Activated CD4-positive, alpha-beta T cell treated with anti-CD3 and anti-CD28 coated beads for 1 hour (primary cell): ENCODE data around the gene EPB41L3.
"Not testable (repeated sequence)": the region's sequence is repeated elsewhere in the genome, so short reads cannot be mapped to it uniquely, and the experiment has no call there.

ENCODE experiments used
- DNase-seq: peaks from one replicate; pipeline ENCODE4 v3.0.0-alpha.2; 2020

EPB41L3 gene

DNA sequence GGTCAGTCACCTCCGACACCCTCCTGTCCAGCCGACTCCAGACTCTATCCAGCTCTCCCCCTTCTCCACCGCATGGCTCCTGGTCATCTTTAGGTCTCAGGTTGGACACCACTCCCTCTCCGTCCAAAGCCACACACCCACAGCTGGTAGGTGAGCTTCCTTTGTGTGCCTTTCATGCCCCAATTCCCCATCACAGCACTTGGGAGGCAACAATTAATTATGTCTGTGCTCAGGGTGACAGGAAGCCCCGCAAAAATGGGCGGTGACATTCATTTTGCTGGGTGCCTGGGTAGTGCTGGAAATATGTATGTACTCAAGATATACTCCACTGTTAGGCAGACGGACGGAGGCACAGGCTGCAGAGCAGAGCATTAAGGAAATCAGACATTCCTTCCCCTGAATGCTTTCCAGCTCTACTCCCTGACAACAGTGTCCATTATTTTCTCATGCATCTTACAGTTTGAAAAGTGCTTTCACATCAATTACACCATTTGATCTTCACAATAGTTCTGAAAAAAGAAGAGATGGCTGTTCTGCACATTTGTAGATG is 13.1 kb downstream of the EPB41L3 start:
- no peak for DNase-seq

DNA sequence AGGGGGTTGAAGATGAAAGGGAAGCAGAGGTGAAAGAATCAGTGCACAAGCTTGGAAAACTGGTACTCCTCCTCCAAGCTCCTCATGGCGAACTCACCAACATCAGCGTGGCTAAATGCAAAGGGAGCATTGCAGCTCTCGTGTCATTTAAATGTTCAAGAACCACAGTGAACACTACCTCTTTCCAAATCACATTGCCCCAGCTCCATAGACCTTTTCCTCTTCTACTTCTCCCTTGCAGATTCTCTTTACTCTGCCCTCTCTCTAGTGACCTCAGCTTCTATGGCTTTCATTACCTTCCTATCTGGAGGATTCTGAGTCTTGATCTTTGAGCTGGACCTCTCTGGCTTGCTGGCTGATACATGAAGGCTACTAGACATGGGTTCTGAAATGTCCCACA is 14.3 kb downstream of the EPB41L3 start:
- no peak for DNase-seq

DNA sequence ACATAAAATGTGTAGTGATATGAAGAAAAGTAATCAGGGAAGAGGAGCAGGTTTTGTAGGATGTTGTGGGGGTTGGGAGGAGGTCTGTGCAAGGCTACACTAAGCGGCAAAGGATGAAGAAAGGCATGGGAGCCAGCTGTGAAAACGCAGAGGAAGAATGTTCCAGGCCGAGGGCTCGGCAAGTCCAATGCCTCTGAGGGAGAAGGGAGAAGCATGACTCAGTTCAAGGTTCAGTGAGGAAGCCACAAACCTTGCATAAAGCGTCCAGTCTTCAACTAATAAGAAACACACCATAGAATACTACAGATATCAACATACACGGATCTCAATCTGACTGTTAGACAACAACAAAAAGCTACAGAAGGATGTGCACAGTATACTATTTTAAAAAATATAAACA is 16.2 kb downstream of the EPB41L3 start:
- no peak for DNase-seq

DNA sequence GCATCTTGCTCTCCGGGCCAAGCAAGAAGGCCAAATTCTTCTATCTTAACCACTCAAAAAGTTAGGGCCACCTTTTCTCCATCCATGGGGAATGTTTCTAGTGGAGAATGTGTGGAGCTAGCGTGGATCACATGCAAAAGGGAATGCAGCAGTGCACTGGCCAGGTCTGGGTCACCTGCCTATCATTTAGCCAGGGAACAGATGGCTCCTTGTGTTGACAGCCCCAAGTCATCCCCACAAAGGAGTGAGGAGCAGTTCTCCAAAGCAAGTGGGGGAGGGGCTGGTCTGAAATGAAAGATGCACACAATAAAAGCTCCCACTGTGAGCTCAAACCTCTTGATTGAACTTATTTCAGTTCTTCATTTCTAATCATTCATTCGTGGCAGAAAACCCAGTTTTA is 19.1 kb downstream of the EPB41L3 start:
- no peak for DNase-seq

- no peak for DNase-seq
These were observed 22.8 kb downstream of the EPB41L3 start for GRCh38 chr18:5521000-5521399.

DNA sequence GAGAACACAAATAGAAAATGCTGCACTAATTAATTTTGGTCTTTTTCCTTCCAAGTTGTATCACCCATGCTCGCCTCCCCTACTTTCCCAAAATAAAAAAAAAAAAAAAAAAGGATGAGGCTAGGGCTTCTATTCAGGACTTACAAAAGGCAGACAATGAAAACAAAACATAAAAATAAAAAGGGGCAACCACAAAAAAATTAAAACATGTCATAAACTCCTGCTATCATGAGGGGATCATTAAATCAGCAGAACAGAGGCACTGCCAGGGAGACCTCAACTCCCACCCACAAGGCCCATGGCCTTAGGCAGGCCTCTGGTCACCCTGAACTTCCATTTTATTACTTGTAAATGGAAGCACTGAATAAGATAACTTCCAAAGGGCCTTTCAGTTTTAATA is 23.3 kb downstream of the EPB41L3 start:
- DNase-seq, result no peak

DNA sequence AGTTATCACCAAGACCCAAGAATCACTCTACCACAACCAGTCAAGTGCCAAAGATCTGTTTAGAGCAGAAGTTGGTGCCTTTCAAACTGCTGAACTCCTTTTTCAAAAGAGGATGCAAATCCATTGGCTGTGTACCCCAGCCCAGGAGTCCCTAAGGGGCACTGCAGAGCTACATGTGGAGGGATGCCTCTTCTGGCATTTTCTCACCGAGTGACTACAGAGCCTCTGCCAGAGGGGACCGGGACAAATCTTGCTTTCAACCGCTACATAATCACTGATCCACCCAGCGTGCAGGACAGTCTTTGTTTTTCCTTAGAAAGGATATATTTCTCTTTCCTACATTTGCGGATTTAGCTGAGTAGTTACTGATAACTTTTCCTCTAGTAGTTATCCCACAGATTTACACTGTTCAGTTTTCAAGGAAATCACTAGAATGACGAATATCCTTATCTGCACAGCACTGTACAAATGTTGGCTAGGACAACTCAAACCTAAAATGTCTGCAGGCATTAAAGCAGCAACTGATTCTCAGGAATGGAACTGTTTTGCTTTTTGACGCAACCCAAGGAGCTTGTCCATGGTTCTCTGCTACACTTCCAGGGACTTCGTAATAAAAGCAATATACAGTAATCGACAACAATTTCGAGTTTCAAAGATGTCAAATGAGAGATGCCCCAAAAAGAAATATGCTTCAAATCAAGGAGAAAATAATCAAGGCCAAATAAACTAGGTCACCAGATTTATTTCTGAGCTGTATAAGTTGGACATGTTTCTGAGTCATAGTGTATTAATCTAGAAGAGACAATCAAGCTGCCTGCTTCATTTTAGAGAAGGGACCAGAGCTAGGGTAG is 24.1 kb downstream of the EPB41L3 start:
- no peak for DNase-seq

DNA sequence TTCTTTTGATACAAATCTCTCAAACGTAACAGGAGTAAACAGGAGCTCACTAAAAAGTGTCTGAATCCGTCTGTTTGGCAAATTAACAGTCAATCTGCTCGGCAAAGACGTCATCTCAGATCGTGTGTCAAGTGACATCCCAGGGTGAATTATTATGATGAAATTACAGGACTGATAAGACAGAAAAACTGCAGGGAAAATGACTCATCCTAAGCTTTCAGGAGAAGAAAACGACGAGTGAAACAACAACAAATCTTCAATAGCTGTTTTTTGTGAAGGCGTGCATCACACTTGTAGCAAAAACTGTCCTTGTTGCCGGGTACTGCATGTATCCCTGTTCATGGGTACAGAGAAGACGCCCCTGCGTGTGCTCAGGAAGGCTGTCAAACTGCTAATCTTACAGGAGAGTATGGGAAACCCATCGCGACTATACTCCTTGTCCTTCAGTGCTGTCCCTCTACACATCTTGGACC is 24.9 kb downstream of the EPB41L3 start:
- no peak for DNase-seq

- DNase-seq, result no peak
These were observed 25.5 kb downstream of the EPB41L3 start for GRCh38 chr18:5518179-5518770.

- DNase-seq, result no peak
These were observed 27.0 kb downstream of the EPB41L3 start for GRCh38 chr18:5516841-5517240.

GRCh38 chr18:5515011-5515784 is 28.6 kb downstream of the EPB41L3 start:
- DNase-seq, result no peak

GRCh38 chr18:5513947-5514346 is 29.9 kb downstream of the EPB41L3 start:
- DNase-seq, result no peak

DNA sequence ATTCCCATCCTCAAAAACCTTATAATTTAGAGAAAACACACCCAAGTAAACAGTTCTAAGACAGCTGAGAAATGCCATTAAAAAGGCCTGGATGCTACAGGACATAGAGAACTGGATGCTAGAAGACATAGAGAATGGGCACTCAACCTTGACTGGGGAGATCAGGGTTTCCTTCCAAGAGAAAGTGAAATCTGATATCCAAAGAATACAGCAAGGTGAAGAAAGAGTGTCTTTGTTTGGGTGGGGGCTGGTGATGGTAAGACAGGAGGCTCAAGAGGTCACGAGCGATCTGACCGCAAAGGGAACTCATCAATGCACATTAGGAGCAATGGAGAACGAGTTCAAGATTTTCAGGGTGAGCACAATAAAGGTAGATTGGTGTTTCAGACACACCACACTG is 31.6 kb downstream of the EPB41L3 start:
- DNase-seq, result no peak

GRCh38 chr18:5511541-5511940 is 32.3 kb downstream of the EPB41L3 start:
- not testable (repeated sequence) for DNase-seq

DNA sequence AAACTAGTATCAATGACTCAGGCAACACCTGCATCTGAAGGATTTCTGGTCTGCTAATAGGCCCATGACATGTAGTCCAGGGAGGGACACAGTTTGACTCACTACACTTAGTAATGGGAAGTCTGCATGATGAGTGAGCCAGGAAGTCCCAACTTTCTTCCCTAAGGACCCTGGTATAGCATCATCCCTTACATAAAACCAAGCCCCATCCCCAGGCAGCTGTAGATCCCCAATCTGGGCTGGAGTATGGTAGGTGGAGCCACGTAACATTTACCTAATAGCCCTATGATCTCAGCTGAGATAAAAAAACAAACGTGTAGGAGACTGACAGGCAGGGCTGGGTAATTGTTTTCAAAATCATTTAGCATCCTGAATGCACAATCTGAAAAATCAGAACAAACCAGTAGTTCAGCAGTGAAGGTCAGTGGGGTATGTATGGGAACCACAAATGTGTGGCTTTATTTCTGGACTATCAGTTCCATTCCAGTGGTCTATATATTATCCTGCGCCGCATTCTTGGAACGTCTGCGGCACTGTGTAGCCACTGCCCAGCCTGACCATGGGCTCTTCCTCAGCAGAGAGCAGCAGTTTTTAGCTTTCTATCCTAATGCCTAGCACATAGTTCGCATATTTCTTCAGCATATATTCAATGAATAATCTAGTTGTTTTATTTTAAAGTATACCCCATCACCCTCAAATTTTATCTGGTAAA is 33.5 kb downstream of the EPB41L3 start:
- DNase-seq, result no peak

DNA sequence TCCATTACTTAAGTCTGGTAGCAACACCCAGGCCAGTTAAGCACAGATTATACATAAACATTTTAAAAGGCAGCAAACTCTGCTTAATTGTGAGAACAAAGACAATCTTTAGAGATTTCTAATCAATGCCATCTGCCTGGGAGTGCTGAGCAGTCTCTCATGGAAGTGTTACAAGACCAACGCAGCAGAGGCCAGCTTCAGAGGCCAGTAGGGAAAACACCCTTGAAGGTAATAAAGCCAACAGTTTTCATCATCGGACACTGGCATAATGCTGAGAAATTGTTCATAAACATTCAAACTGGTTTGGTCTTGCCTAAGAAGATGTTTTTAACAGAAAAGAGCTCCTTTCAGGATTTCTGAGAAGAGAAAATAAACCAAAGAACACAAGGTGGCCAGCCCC is 35.0 kb downstream of the EPB41L3 start:
- no peak for DNase-seq

GRCh38 chr18:5507756-5508155 is 36.0 kb downstream of the EPB41L3 start:
- DNase-seq, result no peak

GRCh38 chr18:5506174-5506573 is 37.6 kb downstream of the EPB41L3 start:
- DNase-seq, result no peak

- no peak for DNase-seq
These were observed 40.1 kb downstream of the EPB41L3 start for GRCh38 chr18:5503740-5504139.

DNA sequence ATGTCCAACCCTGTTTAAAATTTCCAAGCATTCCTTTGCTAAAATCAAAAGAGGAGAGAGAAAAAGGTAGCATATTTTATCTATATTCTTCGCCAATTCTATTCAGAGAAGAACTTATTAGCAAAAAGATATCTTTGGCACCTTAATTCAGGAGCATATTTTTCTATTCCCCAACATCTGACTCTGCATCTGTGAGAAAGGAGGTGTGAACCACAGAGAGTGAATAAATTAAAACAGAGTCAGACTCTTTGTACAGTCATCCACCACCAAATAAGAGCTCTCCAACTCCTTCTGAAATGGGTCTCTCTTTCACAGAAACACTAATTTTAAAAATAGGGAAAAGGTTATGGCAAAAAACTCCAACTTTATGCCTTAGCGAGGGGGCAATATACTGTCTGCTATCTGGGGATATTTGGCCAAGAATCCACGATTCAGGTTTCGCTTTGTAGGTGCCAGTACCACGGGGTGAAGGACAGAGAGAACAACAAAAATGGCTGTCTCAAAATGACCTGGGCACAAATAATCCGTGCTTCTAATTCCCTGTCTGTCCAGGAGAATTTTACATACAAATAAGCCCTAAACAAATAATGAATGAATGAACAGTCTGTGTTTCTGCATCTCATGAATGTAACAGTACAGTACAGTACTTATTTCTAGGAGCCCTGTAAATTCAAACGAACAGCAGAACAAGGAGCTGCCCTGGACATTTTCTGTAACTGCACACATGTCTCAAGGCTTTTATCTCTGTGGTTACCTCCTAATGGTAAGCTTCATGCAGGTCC is 43.4 kb downstream of the EPB41L3 start:
- no peak for DNase-seq

DNA sequence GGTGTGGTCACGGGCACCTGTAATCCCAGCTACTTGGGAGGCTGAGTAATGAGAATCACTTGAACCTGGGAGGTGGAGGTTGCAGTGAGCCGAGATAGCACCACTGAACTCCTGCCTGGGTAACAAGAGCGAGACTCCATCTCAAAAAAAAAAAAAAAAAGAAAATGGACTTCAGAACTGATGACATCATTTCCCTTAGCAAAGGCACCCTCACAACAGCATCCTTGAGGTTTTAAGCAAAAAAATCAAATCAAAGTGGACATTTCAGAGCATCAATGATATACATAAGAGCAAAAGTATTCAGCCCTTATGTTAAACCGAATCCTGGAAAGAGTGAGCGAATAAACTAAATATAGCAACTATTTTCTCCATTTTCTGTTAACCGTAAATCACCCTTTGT is 45.3 kb downstream of the EPB41L3 start:
- DNase-seq, result no peak

DNA sequence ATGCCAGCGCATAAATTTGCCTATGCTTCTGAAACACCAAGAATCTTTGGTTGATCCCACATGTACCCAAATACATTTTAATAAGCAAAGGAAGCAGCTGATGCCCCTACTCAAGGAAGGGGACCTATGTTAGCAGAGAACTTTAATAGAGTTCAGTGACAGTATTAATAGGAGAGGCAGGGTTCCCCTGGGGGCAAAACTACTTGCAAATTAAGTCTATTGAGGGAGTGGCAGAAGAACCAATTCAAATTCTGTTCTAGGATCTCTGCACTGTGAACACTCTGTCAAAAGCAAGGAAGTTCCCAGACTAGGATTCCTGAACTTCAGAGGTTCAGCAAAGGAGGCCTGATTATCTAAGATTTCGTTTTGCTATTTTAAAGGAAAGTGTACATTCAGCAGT is 47.5 kb downstream of the EPB41L3 start:
- no peak for DNase-seq
